Activated B cell treated with CpG ODN at 0.5 μM for 24 hours (primary cell): ENCODE results near the gene CLCN1. TPM values are rescaled to one million over a fixed set of nuclear protein-coding genes. Genes with fewer than 3 reads are reported as not detected.

ENCODE experiments used
- ATAC-seq: fragments of 200-7000 bp; cut with Tn5 transposase; one replicate; pipeline ENCODE4 v1.10.0; 2021; ENCODE audit warnings: low read depth, mild to moderate bottlenecking, moderate library complexity
- CTCF ChIA-PET: fragments of 350-600 bp; sonication (Branson Sonifier 250); formaldehyde crosslinking; loops from one replicate; lab custom pipeline; 2021; ENCODE audit warnings: antibody characterized with exemption; lab: Charles Lee
- POLR2A ChIA-PET: fragments of 350-600 bp; sonication (Branson Sonifier 250); formaldehyde crosslinking; loops from one replicate; lab custom pipeline; 2021; ENCODE audit warnings: antibody characterized with exemption; lab: Charles Lee
- DNase-seq: peaks from one replicate; pipeline ENCODE4 v3.0.0; 2022
- H3K27ac Mint-ChIP-seq: one replicate; pipeline ENCODE4 v1.8.0; 2020; ENCODE audit warnings: mixed read lengths
- H3K27me3 Mint-ChIP-seq: one replicate; pipeline ENCODE4 v1.8.0; 2021; ENCODE audit warnings: mixed read lengths
- H3K36me3 Mint-ChIP-seq: one replicate; pipeline ENCODE4 v1.8.0; 2021; ENCODE audit warnings: low read depth, mixed read lengths
- H3K4me1 Mint-ChIP-seq: one replicate; pipeline ENCODE4 v1.8.0; 2021; ENCODE audit warnings: mixed read lengths
- H3K4me3 Mint-ChIP-seq: one replicate; pipeline ENCODE4 v1.8.0; 2020; ENCODE audit warnings: mild to moderate bottlenecking, mixed read lengths
- H3K9me3 Mint-ChIP-seq: one replicate; pipeline ENCODE4 v1.8.0; 2020; ENCODE audit warnings: mixed read lengths
- intact Hi-C: fragments of 100-400 bp; cut with micrococcal nuclease; formaldehyde crosslinking; loops from one replicate; pipeline ENCODE4 v1.15.1; 2024
- total RNA-seq: library from RNA; stranded (reverse); gene quantifications from 2 replicates; pipeline ENCODE4 v1.2.3, GENCODE V29; 2022
- TF ChIP-seq, protein P1 (sequence below): fragments of 200-600 bp; IDR thresholded peaks from one replicate; pipeline ENCODE4 v1.8.0; 2022; ENCODE audit warnings: antibody characterized with exemption, mild to moderate bottlenecking

CLCN1 gene
- total RNA-seq, 1 donor from 2014 or later, result not detected

GRCh38 chr7:143374561-143374960 is 58.6 kb downstream of the CLCN1 start:
- Mint-ChIP-seq H3K27ac (peak overlapping the region; percentile 33), H3K4me3 (no peak overlapping the region), H3K4me1 (peaks cover 35% of the 10 kb centered on the region), H3K36me3 (no peaks in the 10 kb centered on the region), H3K9me3 (no peaks in the 10 kb centered on the region), H3K27me3 (no peaks in the 10 kb centered on the region)
- TF ChIP-seq, protein P1, sequence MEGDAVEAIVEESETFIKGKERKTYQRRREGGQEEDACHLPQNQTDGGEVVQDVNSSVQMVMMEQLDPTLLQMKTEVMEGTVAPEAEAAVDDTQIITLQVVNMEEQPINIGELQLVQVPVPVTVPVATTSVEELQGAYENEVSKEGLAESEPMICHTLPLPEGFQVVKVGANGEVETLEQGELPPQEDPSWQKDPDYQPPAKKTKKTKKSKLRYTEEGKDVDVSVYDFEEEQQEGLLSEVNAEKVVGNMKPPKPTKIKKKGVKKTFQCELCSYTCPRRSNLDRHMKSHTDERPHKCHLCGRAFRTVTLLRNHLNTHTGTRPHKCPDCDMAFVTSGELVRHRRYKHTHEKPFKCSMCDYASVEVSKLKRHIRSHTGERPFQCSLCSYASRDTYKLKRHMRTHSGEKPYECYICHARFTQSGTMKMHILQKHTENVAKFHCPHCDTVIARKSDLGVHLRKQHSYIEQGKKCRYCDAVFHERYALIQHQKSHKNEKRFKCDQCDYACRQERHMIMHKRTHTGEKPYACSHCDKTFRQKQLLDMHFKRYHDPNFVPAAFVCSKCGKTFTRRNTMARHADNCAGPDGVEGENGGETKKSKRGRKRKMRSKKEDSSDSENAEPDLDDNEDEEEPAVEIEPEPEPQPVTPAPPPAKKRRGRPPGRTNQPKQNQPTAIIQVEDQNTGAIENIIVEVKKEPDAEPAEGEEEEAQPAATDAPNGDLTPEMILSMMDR, result no peak
- no peak for DNase-seq
- peak; percentile 43 for ATAC-seq
- intact Hi-C loops, result no loop called here
- ChIA-PET CTCF (interaction anchor here (0.7 to 1.2 kb wide), 4 partner anchors 42 to 352 kb away, joined by 3 to 5 read pairs (median 4); partner anchors contain the start of gene CASP2), POLR2A (interaction anchor here (0.6 kb wide), 1 partner anchor 84 kb away, joined by 4 read pairs; no protein-coding TSS in a partner anchor)

DNA sequence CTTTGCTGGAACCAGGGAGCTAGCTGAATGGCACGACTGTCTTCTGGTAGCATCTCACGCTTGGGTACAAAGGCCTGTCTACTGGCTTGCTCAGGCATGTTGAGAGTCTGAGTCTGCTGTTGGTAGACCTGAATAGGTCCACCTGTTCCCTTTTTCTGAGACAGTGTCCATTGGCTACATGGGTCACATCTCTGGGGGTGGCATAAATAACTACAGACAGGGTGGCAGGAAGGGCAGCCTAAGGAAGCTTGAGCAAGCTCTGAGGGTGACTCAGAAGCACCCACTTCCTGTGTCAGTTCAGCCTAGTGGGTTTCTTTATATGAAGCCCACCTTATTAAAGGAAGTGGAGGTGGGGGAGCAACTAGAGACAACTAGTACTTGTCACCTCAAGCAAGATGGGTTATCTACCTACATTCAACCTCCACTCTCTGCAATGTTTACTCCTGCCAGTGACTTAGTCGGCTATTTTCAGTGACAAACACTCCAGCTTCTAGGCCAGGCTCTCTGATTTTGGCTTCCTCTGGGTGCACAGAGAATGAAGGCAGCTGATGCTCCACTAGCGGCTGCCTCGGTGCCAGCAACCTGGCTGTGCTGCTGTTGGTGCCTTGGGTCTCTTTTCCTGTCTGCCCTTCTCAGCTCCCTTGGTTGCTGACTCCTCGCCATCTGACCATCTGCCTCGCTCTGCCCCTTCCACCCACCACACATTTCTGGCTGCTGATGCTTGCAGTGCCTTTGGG is 59.6 kb downstream of the CLCN1 start:
- intact Hi-C loops, result no loop called here

DNA sequence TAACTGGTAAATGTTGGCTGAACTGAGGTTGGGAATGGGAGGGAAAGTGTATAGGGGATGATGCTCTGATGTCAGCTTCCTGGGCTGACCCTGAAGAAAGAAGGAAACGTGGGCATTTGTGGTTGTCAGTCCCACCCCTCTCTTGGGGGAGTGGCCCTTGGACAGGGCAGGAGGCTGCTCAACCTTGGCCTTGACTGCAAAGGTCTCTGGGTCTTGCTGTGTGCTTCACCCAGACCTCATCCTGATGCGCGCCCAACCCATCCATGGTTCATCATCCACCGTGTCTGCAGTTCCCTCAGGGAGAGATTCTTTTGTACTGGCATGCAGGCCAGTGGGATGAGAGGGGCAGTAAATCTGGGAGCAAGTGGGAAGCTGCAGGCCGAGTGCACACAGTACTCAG is 60.5 kb downstream of the CLCN1 start:
- ChIA-PET CTCF (interaction anchor here (1.3 kb wide), 1 partner anchor 77 kb away, joined by 3 read pairs; no protein-coding TSS in a partner anchor), POLR2A (no interaction called here)
- DNase-seq (no peak), ATAC-seq (no peak)
- TF ChIP-seq, protein P1, result no peak
- Mint-ChIP-seq H3K9me3 (no peaks in the 10 kb centered on the region), H3K4me1 (peaks cover 41% of the 10 kb centered on the region), H3K27me3 (no peaks in the 10 kb centered on the region), H3K4me3 (no peak overlapping the region), H3K36me3 (no peaks in the 10 kb centered on the region), H3K27ac (no peak overlapping the region)
- intact Hi-C loops, result no loop called here

More for the DNA sequence above, 59.6 kb downstream of the CLCN1 start:
- TF ChIP-seq, protein P1, result no peak
- peak; percentile 43 for ATAC-seq
- DNase-seq, result no peak
- Mint-ChIP-seq H3K4me3 (peak overlapping the region; percentile 16), H3K9me3 (no peaks in the 10 kb centered on the region), H3K36me3 (no peaks in the 10 kb centered on the region), H3K27me3 (no peaks in the 10 kb centered on the region), H3K4me1 (peaks cover 41% of the 10 kb centered on the region), H3K27ac (peak overlapping the region; percentile 60)
- ChIA-PET POLR2A (interaction anchor here (0.6 to 1.0 kb wide), 3 partner anchors 9 to 526 kb away, joined by 4 to 6 read pairs (median 6); partner anchors contain the start of gene TCAF1), CTCF (interaction anchor here (0.7 to 1.2 kb wide), 3 partner anchors 41 to 353 kb away, joined by 3 to 5 read pairs (median 4); no protein-coding TSS in a partner anchor)

GRCh38 chr7:143379611-143380259 is 63.8 kb downstream of the CLCN1 start:
- ChIA-PET CTCF (interaction anchor here (0.6 to 2.5 kb wide), 13 partner anchors 9 to 526 kb away, joined by 3 to 14 read pairs (median 4); partner anchors contain the start of gene CASP2), POLR2A (interaction anchor here (0.7 to 1.6 kb wide), 12 partner anchors 12 to 572 kb away, joined by 3 to 23 read pairs (median 4); partner anchors contain the start of genes CASP2, GSTK1 and TCAF1)
- H3K4me1 Mint-ChIP-seq, result peaks cover 37% of the 10 kb centered on the region
- peak overlapping the region; percentile 86 for H3K4me3 Mint-ChIP-seq
- no peaks in the 10 kb centered on the region for H3K27me3 Mint-ChIP-seq
- no peak for ATAC-seq
- no peak for DNase-seq
- H3K36me3 Mint-ChIP-seq, result no peaks in the 10 kb centered on the region
- peak overlapping the region; percentile 85 for H3K27ac Mint-ChIP-seq
- TF ChIP-seq, protein P1, result no peak
- intact Hi-C loops, result loop anchor here (1.0 to 10.0 kb wide), 13 partner anchors 29 to 1455 kb away; partner anchors contain the start of genes CASP2, EPHA1, GSTK1 and TCAF1
- no peaks in the 10 kb centered on the region for H3K9me3 Mint-ChIP-seq
